ENCODE data around the gene MED19. TPM values are rescaled to one million over a fixed set of nuclear protein-coding genes. Genes with fewer than 3 reads are reported as not detected.

MED19 gene
- total and polyA plus RNA-seq, 2 donors (not counting 1 experiment from before 2014, with no cell fraction given): 16.0 to 28.9 TPM

- Histone ChIP-seq H4K20me1 (ENCODE audit: control insufficient read depth, extremely low read depth, insufficient read depth, low read length) (peaks cover 2% of the 10 kb centered on the region), H3K36me3 (ENCODE audit: control insufficient read depth, insufficient read depth, low read length) (peaks cover 4% of the 10 kb centered on the region), H2AFZ (ENCODE audit: low read length) (peak within 1 kb of the TSS; percentile 90), H3K4me2 (ENCODE audit: extremely low read depth, insufficient read depth, low read length) (peak within 1 kb of the TSS; percentile 81), H3K9me3 (ENCODE audit: control insufficient read depth, insufficient read depth, low read depth, low read length) (no peaks in the 10 kb centered on the region), H3K79me2 (ENCODE audit: control insufficient read depth, insufficient read depth, low read length) (peaks cover 46% of the 10 kb centered on the region), H3K4me3 (replicated peaks in 1 of 4; ENCODE audit: control extremely low read depth in 1 of 4, insufficient read depth in 1 of 4, low read depth in 3 of 4, low read length in 4 of 4) (peak within 1 kb of the TSS; percentile 67 to 99 (median 86)), H3K27ac (ENCODE audit: insufficient read depth, low read length) (peak within 1 kb of the TSS; percentile 100), H3K27me3 (ENCODE audit: control insufficient read depth, insufficient read depth, low read length) (no peaks in the 10 kb centered on the region), H3K9ac (ENCODE audit: insufficient read depth, low read length) (peak within 1 kb of the TSS; percentile 93), H3K4me1 (ENCODE audit: control insufficient read depth, extremely low read depth, insufficient read depth, low read length) (peaks cover 4% of the 10 kb centered on the region)
- TF ChIP-seq, protein P1, sequence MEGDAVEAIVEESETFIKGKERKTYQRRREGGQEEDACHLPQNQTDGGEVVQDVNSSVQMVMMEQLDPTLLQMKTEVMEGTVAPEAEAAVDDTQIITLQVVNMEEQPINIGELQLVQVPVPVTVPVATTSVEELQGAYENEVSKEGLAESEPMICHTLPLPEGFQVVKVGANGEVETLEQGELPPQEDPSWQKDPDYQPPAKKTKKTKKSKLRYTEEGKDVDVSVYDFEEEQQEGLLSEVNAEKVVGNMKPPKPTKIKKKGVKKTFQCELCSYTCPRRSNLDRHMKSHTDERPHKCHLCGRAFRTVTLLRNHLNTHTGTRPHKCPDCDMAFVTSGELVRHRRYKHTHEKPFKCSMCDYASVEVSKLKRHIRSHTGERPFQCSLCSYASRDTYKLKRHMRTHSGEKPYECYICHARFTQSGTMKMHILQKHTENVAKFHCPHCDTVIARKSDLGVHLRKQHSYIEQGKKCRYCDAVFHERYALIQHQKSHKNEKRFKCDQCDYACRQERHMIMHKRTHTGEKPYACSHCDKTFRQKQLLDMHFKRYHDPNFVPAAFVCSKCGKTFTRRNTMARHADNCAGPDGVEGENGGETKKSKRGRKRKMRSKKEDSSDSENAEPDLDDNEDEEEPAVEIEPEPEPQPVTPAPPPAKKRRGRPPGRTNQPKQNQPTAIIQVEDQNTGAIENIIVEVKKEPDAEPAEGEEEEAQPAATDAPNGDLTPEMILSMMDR (conservative IDR thresholded peaks at IDR 0.05 in 1 of 2, IDR thresholded peaks at IDR 0.05 in 1 of 2; ENCODE audit: low read depth in 1 of 2, low read length in 2 of 2): peak; percentile 18 to 40
- TF ChIP-seq EZH2 (IDR thresholded peaks at IDR 0.05; ENCODE audit: low read length, missing control alignments): no peak
- DNase-seq (ENCODE audit: low read depth in 2 of 2): peak; percentile 100
Measured at GRCh38 chr11:57667736-57668433, 44.1 kb downstream of the MED19 start, which contains the start of gene ZDHHC5. Gene ZDHHC5 (plus strand): TSS chr11:57668114. CDS start chr11:57673091, 4,977 bp downstream.

DNA sequence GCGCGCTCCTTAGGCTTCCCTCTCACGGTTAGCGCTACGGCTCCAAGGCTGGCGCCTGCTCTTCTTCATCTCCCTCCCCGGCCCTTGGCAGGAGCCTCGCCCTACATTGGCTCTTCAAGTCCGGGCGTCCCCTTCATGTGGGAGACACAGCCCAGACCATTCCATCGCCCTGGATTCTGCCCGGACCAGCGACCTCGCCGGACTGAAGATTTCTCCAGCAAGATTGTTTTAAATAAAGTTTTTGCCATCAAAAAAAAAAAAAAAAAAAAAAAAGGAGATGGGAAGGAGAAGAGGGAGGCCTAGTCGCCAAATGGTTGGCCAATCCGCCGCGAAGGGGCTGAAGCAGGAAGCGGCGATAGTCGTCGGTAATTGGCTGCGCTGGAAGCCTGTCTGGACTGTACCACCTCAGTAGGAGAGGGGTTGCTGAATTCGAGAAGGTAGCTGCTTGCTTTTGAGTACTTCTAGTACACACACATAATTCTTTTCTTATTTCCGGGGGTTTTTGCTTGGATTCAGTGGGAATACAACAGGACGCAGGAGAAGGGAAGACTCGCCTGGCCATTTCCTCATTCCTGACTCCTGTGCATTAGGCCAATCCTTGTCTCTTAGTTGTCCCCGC is 44.8 kb downstream of the MED19 start:
- Histone ChIP-seq H3K9me3 (ENCODE audit: control insufficient read depth, insufficient read depth, low read depth, low read length) (no peaks in the 10 kb centered on the region), H3K27ac (ENCODE audit: insufficient read depth, low read length) (peak overlapping the region; percentile 100), H3K27me3 (ENCODE audit: control insufficient read depth, insufficient read depth, low read length) (no peaks in the 10 kb centered on the region), H3K79me2 (ENCODE audit: control insufficient read depth, insufficient read depth, low read length) (peaks cover 39% of the 10 kb centered on the region), H3K36me3 (ENCODE audit: control insufficient read depth, insufficient read depth, low read length) (peaks cover 4% of the 10 kb centered on the region), H3K4me2 (ENCODE audit: extremely low read depth, insufficient read depth, low read length) (peak overlapping the region; percentile 81), H4K20me1 (ENCODE audit: control insufficient read depth, extremely low read depth, insufficient read depth, low read length) (peaks cover 2% of the 10 kb centered on the region), H3K9ac (ENCODE audit: insufficient read depth, low read length) (peak overlapping the region; percentile 93), H2AFZ (ENCODE audit: low read length) (peak overlapping the region; percentile 90), H3K4me3 (replicated peaks in 1 of 4; ENCODE audit: control extremely low read depth in 1 of 4, insufficient read depth in 1 of 4, low read depth in 3 of 4, low read length in 4 of 4) (peak overlapping the region; percentile 67 to 92 (median 72)), H3K4me1 (ENCODE audit: control insufficient read depth, extremely low read depth, insufficient read depth, low read length) (peaks cover 4% of the 10 kb centered on the region)
- DNase-seq (ENCODE audit: low read depth in 2 of 2): peak; percentile 99 to 100
- TF ChIP-seq, protein P1 (conservative IDR thresholded peaks at IDR 0.05 in 1 of 2, IDR thresholded peaks at IDR 0.05 in 1 of 2; ENCODE audit: low read depth in 1 of 2, low read length in 2 of 2): no peak
- no peak for TF ChIP-seq EZH2 (IDR thresholded peaks at IDR 0.05; ENCODE audit: low read length, missing control alignments)

GRCh38 chr11:57663975-57664374 is 48.0 kb downstream of the MED19 start:
- no peaks in the 10 kb centered on the region for H3K27me3 ChIP-seq (ENCODE audit: control insufficient read depth, insufficient read depth, low read length)
- H3K9ac ChIP-seq (ENCODE audit: insufficient read depth, low read length): no peak overlapping the region
- H3K36me3 ChIP-seq (ENCODE audit: control insufficient read depth, insufficient read depth, low read length): peaks cover 7% of the 10 kb centered on the region
- H3K9me3 ChIP-seq (ENCODE audit: control insufficient read depth, insufficient read depth, low read depth, low read length): no peaks in the 10 kb centered on the region
- H3K27ac ChIP-seq (ENCODE audit: insufficient read depth, low read length): no peak overlapping the region
- H3K79me2 ChIP-seq (ENCODE audit: control insufficient read depth, insufficient read depth, low read length): peaks cover 17% of the 10 kb centered on the region
- no peak overlapping the region for H3K4me3 ChIP-seq (replicated peaks in 1 of 4; ENCODE audit: control extremely low read depth in 1 of 4, insufficient read depth in 1 of 4, low read depth in 3 of 4, low read length in 4 of 4)
- TF ChIP-seq, protein P1 (conservative IDR thresholded peaks at IDR 0.05 in 1 of 2, IDR thresholded peaks at IDR 0.05 in 1 of 2; ENCODE audit: low read depth in 1 of 2, low read length in 2 of 2): no peak
- TF ChIP-seq EZH2 (IDR thresholded peaks at IDR 0.05; ENCODE audit: low read length, missing control alignments): no peak
- no peak overlapping the region for H3K4me2 ChIP-seq (ENCODE audit: extremely low read depth, insufficient read depth, low read length)
- peaks cover 4% of the 10 kb centered on the region for H3K4me1 ChIP-seq (ENCODE audit: control insufficient read depth, extremely low read depth, insufficient read depth, low read length)
- H2AFZ ChIP-seq (ENCODE audit: low read length): no peak overlapping the region
- no peak for DNase-seq (ENCODE audit: low read depth in 2 of 2)
- no peaks in the 10 kb centered on the region for H4K20me1 ChIP-seq (ENCODE audit: control insufficient read depth, extremely low read depth, insufficient read depth, low read length)

Data from fibroblast of lung (primary cell).